HG03280 (cell line): Measurements from ENCODE around the gene TTI1.
"Not testable (repeated sequence)": the region's sequence is repeated elsewhere in the genome, so short reads cannot be mapped to it uniquely, and the experiment has no call there.

Experiments used
- ATAC-seq: cut with Tn5 transposase; IDR thresholded peaks from one replicate; pipeline ENCODE4 v1.9.1; 2021; ENCODE audit warnings: mild to moderate bottlenecking, moderate library complexity; ENCODE audit not compliant: unreplicated experiment

The TTI1 gene

DNA sequence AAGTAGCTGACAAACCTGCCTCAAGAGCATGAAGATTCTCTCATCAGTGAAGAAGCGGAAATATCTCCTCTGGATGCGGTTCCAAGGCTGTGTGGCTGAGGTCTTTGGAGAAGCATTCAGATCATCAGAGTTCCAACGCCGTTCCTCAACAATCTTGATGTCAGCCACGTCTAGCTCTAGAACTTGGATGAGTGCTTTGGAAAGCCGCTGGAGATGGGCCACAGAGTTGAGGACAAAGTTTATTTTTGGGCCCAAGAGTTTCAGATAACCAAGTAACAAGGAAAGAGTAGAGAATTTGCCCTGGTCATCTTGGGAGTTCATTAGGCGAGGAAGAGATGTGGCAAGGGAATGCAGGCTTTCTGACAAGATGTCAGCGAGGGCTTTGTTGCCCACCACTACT is 20.9 kb downstream of the TTI1 start:
- ATAC-seq = no peak

DNA sequence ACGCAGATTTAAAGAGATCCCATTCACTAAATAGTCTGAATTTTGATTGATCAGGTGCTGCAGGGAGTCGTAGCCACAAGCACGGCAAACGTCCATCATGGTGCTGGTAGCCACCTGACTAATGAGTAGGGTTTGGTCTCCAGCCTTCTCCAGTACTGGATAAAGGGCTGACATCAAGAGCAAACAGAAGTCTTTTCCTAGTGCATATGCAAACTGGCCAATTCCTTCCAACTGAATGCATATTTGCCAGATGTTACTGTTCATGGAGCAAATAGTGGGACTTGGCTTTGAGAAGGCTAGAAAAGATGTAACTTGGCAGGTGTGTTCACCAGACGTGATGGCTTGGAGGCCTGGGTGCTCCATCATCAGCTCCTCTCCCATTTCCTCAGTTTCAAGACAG is 21.6 kb downstream of the TTI1 start:
- no peak for ATAC-seq

DNA sequence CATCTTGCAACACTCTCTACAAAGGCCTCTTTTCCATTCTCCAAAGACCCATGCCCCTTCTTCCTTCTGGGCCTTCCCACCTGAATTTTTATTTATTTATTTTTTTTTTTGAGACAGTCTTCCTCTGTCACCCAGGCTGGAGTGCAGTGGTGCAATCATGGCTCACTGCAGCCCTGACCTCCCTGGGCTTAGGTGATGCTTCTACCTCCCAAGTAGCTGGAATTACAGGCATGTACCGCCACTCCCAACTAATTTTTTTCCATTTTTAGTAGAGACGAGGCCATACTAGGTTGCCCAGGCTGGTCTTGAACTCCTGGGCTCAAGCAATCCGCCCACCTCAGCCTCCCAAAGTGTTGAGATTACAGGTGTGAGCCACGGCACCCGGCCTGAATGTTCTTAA is 23.8 kb downstream of the TTI1 start:
- not testable (repeated sequence) for ATAC-seq

DNA sequence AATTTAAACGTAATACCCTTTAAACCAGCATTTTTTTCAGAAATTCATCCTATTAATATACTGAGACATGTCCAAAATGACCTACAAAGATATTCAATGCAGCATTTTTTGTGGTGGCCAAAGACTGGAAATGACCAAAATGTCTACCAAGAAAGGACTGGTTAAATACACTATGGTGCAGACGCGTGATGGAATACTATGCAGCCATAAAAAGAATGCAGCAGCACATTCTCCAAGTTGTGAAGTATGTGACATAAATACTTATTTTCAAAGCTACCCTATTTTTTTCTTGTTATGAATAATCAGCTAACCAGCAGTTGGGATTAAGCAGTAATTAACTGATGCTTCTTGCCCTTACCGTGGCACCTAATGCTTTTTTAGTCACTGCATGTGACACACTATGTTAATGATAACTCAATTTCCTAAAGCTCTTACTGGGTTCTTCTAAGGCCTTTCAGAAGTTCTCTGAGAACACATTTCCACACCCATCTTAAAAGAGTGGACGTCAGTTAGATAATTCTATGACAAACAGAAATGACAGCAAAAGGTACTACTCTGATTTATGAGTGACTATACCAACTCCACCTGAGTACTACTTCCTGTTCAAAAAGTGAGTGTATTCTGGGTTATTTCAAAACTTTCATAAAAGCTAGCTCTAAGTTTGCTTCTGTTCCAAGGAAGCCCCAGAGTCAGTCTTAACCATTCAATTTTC is 24.9 kb downstream of the TTI1 start:
- ATAC-seq = no peak

DNA sequence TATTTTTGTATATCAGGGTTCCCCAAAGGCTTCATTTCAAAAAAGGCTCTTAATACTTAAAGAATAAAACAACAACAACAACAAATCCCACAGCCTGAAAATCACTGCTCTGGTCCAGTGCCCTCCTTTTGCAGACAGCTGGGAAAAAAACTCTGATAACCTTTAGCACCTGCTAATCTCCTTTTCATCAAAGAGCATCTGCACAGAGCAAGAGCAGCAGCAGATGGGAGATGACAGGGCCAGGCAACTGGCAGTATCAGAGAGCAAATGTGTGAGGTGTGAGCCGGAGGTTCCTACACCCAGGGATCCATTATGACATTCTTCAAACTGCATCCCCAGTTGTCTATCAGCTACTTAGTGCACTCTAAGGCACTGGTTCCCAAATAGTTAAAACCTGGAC is 25.7 kb downstream of the TTI1 start:
- no peak for ATAC-seq

DNA sequence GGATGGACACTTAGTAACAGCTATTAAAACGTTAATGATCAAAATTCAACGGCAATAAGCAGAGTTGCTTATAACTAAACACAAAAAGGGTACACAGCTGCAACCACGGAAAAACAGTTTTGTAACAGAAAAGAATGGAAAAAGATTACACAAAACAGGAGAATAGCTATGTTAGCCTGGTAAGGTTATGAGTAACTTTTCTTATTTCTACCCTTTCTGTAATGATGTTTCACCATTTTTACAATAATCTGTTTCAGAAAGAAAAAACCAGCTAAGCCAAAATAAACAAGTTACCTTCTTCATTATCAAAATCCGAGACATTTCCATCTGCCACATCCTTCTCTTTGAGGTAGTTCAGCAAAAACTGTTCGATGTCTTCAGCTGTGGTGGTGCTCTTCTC is 27.4 kb downstream of the TTI1 start:
- ATAC-seq = no peak

DNA sequence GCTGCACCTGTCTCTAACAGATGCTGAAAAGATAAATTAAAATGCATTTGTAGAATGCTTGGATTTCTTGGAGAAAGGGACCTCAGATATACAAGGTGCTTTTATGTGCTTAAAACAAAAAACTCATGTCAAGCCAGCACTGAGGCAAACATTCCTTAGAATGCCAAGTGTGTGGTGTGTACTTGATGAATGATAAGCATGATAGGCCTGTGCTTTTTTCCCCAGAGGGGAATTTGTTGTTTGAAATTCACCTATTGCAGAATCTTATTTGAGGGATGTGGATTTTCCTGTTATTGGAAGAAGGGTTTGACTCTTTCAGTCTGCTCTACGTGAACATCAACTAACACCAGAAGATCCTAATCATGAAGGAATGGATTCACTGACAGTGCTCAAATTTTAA is 28.8 kb downstream of the TTI1 start:
- no peak for ATAC-seq

DNA sequence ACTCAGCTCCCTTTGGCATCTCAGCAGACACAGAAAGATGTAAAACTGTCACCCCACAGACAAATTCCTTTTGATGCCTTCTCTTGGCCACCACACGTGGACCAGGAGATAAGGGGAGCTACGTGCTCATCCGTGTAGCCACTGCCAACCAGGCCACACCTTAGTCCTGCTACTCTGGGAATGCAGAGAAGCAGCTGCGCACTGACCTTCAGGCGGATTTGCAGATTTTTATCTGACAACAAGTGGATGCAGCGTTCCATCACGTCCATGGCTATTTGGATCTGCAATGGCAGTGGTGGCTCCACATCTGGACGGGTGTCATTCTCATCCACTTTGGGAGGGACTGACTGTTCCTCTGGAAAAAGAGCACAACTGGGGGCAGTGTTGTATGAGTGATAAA is 30.8 kb downstream of the TTI1 start:
- no peak for ATAC-seq

DNA sequence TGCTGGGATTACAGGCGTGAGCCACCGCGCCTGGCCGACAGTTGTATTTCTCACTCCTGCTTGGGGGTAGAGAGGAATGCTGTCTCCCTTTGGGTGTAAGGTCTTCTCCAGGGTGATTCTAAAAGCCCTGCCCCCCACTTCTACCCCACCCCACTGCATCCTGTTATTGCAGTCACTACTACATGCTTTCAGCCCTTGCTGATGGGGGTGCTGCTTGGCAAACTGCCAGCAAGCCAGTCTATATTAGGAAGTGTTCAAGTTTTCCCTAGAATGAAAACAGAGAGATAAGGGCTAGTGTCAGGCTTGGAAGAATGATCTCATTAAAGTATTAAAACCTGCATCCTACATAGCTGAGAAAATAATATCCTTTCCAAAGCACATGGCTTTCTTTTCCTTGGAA is 31.3 kb downstream of the TTI1 start:
- ATAC-seq = no peak

DNA sequence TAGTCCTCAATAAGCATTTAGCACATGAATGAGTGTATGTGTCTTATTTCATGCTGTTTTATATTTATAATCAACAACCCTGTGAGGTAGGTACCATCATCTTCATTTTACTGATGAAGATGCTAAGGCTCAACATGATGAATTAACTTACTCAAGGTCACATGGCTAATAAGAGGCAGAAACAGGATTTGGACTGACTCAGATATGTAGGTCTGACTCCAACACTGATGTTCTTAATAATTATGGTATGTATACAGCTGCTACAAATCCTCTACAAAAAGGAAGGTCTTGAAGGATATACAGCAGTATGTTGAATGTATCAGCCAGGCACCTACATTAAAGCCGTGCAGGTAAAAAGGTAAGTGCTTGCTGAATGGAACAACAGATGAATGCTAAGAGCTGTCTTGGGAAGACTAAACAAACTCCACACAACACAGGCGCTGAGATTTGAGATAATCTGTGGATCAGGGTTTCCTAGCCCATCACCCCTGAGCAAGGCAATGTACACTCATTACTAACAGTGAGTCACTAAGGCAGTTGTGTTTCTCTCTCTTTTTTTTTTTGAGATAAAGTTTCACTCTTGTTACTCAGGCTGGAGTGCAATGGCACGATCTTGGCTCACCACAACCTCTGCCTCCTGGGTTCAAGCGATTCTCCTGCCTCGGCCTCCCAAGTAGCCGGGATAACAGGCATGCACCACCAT is 31.9 kb downstream of the TTI1 start:
- no peak for ATAC-seq

DNA sequence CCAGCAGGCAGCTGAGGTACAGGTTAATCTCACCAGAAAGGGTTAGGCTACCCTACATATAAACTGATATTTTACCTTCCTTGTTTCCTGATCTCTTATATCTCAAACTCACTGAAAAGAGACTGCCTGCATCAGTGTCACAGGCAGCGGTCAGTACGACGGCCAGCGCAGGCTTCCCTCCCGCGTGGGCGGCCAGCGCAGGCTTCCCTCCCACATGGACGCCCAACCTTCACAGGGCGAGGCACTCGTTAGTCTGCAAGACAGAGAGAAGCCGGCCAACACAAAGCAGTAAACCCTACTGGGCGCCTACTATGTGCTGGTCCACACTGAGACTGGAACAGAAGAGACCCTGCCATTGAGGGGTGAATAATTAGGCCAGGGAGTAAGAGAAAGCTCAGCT is 33.0 kb downstream of the TTI1 start:
- ATAC-seq = no peak

DNA sequence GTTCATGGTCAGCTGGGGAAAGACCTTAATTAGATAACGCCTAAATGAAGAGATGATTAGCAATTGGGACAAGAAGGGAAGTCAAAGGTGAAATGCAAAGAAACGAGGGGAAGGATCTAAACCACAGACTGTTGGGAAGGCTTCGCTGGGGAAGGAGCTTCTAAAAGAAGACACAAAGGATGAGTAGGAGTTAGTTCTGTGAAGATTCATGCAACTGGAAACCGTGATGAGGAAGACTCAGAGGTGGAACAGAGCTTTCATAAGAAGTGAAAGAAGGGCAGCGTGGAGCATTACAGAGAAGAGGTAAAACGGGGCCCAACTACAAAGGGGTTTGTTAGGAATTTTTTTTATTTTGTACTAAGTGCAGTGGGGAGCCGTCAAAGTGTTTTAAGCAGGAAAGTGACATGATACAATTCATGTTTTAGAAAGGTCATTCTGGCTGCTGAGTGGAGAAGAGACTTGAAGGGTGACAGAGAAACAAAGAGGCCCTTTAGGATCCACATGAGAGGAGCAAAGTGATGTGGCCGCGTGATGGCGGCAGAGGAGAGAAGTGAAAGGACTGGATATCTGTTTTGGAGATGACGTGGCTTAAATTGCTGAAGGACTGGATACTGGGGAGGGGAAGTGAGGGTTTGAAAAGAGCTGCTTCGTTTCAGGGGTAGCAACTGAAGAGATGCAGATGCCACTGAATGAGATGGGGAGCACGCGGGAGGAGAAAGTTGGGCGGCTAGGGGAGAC is 33.6 kb downstream of the TTI1 start:
- no peak for ATAC-seq

DNA sequence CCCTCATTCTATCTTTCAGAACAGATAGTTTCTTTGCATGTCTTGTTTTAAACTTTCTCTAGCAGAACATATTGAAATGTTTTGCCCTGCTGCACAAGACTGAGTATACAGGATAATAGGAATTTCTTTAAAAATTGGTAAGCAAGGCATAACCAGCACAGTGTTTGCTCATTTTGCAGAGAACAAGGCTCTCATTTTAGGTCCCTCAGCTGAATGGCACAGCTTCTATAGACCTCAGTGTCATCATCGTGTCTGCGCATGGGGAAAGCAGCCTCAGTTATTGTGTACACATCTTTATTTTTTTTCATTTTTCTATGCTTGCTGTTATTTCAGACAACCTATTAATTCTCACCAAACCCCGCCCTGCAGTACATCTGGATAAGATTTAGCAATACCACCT is 35.7 kb downstream of the TTI1 start:
- no peak for ATAC-seq

DNA sequence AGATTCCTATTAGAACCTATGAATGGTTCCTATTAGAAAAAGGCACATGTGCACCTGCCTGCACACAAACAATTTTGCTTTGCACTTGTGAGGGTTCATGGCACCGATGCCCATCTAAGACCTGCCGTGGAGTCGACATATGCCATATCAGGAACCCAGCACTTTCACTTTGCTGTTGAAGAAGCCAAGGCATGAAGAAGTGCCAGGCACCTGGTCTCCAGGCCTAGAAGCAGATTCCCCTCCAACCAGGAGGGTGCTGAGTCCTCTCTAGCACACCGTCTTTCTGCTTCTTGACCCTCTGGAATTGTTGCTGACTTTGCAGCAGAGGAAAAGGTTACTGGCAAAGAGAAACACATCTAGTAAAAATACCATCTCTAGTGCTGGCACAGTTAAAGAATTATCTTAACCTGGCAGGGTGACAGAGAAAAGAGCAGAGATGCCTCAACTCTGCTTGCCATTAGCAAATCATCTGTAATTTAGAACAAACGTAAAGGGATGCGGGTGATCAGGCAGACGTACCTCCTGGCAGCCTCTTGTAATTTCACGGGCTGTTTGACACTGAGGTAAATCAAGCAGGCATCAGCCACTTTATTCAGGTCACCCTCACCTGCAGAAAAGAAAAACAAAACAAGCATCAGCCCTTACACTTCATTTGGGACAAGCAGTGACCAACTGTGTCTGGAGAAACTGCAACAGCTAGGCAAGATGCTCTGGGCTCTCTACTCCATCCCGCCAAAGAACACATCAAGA is 37.2 kb downstream of the TTI1 start:
- ATAC-seq = no peak

DNA sequence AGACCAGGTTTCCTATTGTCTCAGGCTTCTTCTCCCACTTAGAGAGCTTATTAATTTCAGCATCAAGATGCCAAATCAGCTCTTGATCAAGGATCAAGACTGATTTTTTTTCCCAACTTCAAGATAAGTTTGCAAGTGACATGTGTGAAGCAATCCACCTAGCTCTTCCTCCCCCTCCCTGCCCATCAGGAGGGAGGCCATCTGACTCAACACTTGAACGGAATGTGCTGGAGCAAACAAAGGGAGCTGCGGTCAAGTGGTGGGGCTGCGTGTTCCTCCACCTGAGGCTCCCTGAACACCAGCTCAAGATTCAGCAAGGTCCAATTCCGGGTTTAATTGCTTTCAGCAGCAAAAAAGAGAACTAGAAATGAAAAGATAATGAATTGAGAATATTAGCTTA is 38.7 kb downstream of the TTI1 start:
- ATAC-seq = no peak

DNA sequence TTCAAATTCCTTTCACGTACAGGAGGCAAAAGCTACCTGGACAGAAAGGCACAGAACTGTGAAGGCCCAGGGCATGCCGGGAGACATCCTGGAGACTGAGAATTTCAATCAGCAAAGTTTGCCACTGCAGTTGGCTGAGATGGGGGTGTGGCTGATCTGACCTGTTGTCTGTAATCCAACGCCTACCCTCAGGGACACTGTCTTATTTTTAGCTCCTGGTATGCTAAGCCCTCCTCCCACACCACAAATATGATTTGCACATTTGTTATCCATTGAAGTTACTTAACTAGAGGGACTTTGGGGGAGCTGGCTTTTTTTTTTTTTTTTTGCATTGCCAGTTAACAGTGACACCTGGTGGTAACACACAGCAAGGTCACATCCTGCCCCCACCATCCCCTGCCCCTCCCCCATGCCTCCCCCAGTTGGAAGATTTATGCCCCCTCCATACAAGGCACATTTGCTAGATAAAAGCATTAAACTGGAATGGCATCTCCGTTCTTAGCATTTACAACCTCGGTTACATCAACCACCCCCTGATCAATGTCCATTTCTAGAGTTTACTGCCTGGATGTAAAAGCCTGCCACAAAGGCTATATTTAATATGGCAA is 40.4 kb downstream of the TTI1 start:
- ATAC-seq = no peak

DNA sequence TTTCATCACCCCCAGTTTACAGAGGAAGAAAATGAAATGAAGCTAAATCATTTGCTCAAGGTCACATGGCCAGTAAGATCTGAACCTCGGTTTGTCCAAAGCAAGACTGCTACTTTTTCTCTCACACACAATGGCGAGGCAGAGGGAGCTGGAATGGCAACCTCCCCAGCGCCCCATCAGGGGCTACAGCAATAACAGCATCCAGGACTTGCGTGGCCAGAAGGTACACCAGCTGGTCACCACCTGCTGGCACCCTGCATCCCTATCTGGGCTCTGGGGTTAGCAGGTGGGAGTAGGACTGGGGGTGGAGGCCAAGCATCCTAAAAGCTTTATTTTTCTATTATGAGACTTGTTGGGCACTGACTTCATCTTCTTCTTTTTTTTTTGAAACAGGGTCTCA is 41.3 kb downstream of the TTI1 start:
- no peak for ATAC-seq

DNA sequence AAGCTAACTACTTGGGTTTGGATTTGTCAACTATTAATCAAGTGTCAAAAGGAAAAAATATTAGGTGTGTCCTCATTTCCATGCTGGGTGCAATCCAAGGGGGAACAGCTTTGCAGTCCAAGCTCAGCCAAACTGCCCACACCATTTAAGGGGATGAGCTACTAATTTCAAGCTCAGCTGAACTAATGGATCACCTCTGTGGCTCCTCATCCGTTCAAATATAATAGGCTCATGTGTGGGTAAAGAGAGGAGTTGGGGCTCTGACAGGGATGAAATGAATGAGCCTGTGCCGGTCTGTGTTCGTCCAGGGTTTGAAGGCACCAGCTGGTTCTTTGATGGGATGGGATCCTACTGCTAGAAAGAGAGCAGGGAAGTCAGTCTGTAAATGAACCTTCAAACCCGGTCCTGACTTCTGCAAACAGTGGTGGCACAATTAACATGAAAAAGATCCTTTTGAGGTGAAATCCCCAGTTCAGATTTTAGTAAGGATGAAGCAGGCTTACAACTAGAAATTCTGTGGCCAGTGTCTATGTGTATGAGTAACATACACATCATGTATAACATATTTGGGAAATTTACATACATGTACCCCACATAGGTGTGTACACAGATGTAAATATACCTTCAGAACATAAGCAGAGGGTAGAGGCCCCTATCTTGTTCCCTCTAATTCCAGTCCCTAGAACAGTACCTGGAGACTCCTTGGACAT is 41.9 kb downstream of the TTI1 start:
- no peak for ATAC-seq

DNA sequence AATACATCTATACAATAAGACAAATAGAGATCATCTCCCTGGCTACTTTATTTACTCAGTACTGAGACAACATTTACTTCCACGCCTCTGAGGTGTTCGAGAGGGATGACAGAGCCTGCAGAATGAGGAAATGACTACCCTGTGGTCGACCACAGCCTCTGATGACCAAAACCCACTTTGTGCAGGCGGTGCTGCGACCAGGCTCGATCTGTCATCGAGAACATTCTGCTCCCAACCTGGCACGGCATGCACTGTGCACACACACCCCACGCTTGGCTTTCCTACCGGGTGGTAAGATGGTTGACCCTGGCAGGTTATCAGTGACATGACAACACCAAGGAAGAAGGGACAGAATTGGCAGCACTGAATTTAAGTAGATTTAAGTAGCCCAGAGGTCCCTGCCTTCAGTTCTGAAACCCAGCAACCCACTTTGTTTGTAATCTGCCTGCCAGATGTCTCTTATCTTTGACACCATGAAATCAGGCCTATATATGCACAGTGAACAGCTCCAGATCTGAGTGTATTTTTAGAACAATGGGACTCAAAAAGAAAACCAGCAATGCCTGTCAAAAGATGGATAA is 42.6 kb downstream of the TTI1 start:
- peak; percentile 93 for ATAC-seq
